ENCODE data around the gene CFAP99. TPM values are rescaled to one million over a fixed set of nuclear protein-coding genes. Genes with fewer than 3 reads are reported as not detected.

Gene CFAP99
- total and polyA plus RNA-seq, 2 of the 4 experiments (the other 2 are of a cell fraction), result not detected

DNA sequence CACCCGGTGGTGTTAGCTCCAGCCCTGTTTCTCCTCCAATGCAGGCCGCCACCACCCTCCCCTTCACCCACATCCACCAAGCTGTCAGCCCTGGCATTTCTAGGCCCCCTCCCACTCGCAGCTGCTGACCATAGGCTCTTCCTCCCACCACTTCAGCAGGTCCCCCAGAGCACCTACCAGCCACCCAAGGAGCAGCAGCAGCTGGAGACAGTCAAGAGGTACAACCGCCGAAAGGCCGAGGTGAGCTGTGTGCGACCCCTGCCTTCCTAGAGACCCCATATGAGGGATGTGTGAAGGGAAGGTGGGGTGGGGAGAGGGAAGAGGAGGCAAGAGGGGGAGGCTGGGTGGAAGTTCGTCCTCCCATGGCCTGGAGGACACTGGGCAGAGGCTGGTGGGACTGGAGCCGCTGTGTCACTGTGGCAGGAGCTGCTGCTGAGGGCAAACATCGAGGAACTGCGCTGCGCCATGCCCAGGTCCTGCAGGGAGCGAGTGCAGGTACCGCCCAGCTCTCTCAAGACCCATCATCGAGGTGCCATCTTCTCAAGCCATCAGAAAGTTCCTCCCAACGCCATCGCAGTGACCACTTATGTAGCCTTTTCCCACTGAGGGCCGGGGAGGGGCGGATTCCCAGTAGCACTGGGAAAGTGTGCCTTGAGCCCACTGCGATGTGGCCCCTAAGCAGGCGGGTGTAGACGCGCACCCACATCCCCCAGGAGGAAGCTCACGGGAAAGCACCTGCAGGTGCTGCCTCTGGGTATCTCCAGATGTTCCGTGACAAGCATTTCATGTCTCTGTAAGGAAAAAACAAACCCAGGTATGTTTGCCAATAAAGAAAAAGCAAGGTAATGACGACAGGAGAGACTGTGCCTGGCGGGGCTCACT lies 31.0 kb downstream of the CFAP99 start (continued):
- TF ChIP-seq MAZ (IDR thresholded peaks at IDR 0.05; ENCODE audit: borderline replicate concordance, low read depth, low read length), result no peak

- H3K4me3 ChIP-seq (ENCODE audit: insufficient read depth, low read depth, low read length), result no peak overlapping the region
- H2AFZ ChIP-seq (replicated peaks; ENCODE audit: low read length, poor library complexity), result no peak overlapping the region
- H3K27me3 ChIP-seq (ENCODE audit: control insufficient read depth, insufficient read depth, low read length), result peaks cover 23% of the 10 kb centered on the region
- H4K91ac ChIP-seq (ENCODE audit: insufficient read depth, low read depth, low read length), result no peak overlapping the region
- POLR2A ChIA-PET (ENCODE audit: unreplicated experiment), result no interaction called here
- no peak overlapping the region for H2BK15ac ChIP-seq (ENCODE audit: low read depth, low read length)
- no peaks in the 10 kb centered on the region for H3K4me1 ChIP-seq (ENCODE audit: control insufficient read depth, insufficient read depth, low read length)
- H3K9ac ChIP-seq (ENCODE audit: low read depth, low read length), result no peak overlapping the region
- no peak overlapping the region for H2AK9ac ChIP-seq (replicated peaks; ENCODE audit: low read depth, low read length, poor library complexity)
- H3K27ac ChIP-seq (ENCODE audit: insufficient read depth, low read length), result no peak overlapping the region
- no peaks in the 10 kb centered on the region for H3K9me1 ChIP-seq (ENCODE audit: insufficient read depth, low read length)
- CTCF ChIA-PET, result no interaction called here
- dilution Hi-C loops (cut with HindIII; ENCODE audit: low sequenced_read_pairs, unreplicated experiment) (no loop called here), intact Hi-C loops (cut with micrococcal nuclease) (no loop called here), in situ Hi-C loops (cut with MboI; ENCODE audit: low sequenced_read_pairs) (no loop called here)
- no peak overlapping the region for H3K4ac ChIP-seq (ENCODE audit: low read depth, low read length)
- no peak overlapping the region for H2AK5ac ChIP-seq (ENCODE audit: low read depth, low read length)
- no CpG with 5 or more reads among the region's 16 CpGs for WGBS, 2 experiments (ENCODE audit: extremely low coverage in 2 of 2, insufficient read length in 1 of 2)
- no peaks in the 10 kb centered on the region for H3K9me3 ChIP-seq (ENCODE audit: control insufficient read depth, insufficient read depth, low read length)
- H3K23ac ChIP-seq (ENCODE audit: low read depth, low read length), result no peak overlapping the region
- H3K18ac ChIP-seq (ENCODE audit: low read depth, low read length), result no peak overlapping the region
- H3K36me3 ChIP-seq (ENCODE audit: control insufficient read depth, insufficient read depth, low read length), result no peaks in the 10 kb centered on the region
- H3K4me2 ChIP-seq (ENCODE audit: low read depth, low read length), result no peak overlapping the region
- no peaks in the 10 kb centered on the region for H3K79me1 ChIP-seq (ENCODE audit: low read depth in 1 of 2, low read length in 2 of 2)
- BruUV-seq (replicated peaks), result no TSS peak
- no peak overlapping the region for H3K14ac ChIP-seq (replicated peaks; ENCODE audit: low read depth, low read length)
- H2BK120ac ChIP-seq (ENCODE audit: low read depth, low read length), result no peak overlapping the region
- H2BK20ac ChIP-seq (ENCODE audit: low read depth, low read length), result no peak overlapping the region
- no peak for DNase-seq
- H4K5ac ChIP-seq (ENCODE audit: low read depth, low read length), result no peak overlapping the region
- H4K8ac ChIP-seq (ENCODE audit: low read depth in 2 of 2, low read length in 2 of 2), result no peak overlapping the region
- H4K20me1 ChIP-seq (ENCODE audit: insufficient read depth, low read length), result no peaks in the 10 kb centered on the region; the same call in 1 of the 2 replicates
- ATAC-seq (ENCODE audit: low read depth), result no peak
- no peak overlapping the region for H2BK5ac ChIP-seq (ENCODE audit: low read depth, low read length, poor library complexity, severe bottlenecking)
- H3K56ac ChIP-seq (ENCODE audit: extremely low read depth, insufficient read depth, low read length), result no peak overlapping the region
- no peak for TF ChIP-seq MXI1 (IDR thresholded peaks at IDR 0.05; ENCODE audit: borderline replicate concordance, low read depth, low read length)
- TF ChIP-seq RAD21 (IDR thresholded peaks at IDR 0.05; ENCODE audit: low read length), result no peak
- TF ChIP-seq USF2 (IDR thresholded peaks at IDR 0.05; ENCODE audit: low read depth, low read length), result no peak
- no peak for TF ChIP-seq RFX5 (IDR thresholded peaks at IDR 0.05; ENCODE audit: low read depth, low read length)
- TF ChIP-seq MAFK (IDR thresholded peaks at IDR 0.05; ENCODE audit: low read depth, low read length), result no peak
- no peak for TF ChIP-seq POLR2A (IDR thresholded peaks at IDR 0.05; ENCODE audit: low read depth, low read length)
- TF ChIP-seq FOS (IDR thresholded peaks at IDR 0.05; ENCODE audit: low read depth, low read length), result no peak
- no peak for TF ChIP-seq MAZ (IDR thresholded peaks at IDR 0.05; ENCODE audit: borderline replicate concordance, low read depth, low read length)
- TF ChIP-seq ELK1 (IDR thresholded peaks at IDR 0.05; ENCODE audit: borderline replicate concordance, low read depth, low read length), result no peak
- no peak for TF ChIP-seq BHLHE40 (IDR thresholded peaks at IDR 0.05; ENCODE audit: low read depth, low read length)
- no peak for TF ChIP-seq CHD1 (IDR thresholded peaks at IDR 0.05; ENCODE audit: low read depth, low read length)
- no peak for TF ChIP-seq SMC3 (IDR thresholded peaks at IDR 0.05; ENCODE audit: low read depth, low read length)
- no peak for TF ChIP-seq NFE2L2 (IDR thresholded peaks at IDR 0.05; ENCODE audit: low read depth, low read length)
- TF ChIP-seq RCOR1 (IDR thresholded peaks at IDR 0.05; ENCODE audit: insufficient replicate concordance, low read length), result no peak
- TF ChIP-seq CEBPB (IDR thresholded peaks at IDR 0.05; ENCODE audit: low read depth, low read length), result no peak
Observed at GRCh38 chr4:2450394-2451035, 31.8 kb downstream of the CFAP99 start.

All from IMR-90 (cell line).